Stimulated activated CD8-positive, alpha-beta memory T cell treated with anti-CD3 and anti-CD28 coated beads, Interleukin-4, amount 100 ng/mL, for 4 hours (primary cell): Measurements from ENCODE around the gene ERC1.

Experiments used
- DNase-seq, 2 donors: peaks; one replicate each; pipeline ENCODE4 v3.0.0-alpha.2; 2020; ENCODE audit warnings: low read depth in 2 of 2, low spot score in 1 of 2

ERC1 gene

GRCh38 chr12:1282670-1283315 is 291.8 kb downstream of the ERC1 start:
- DNase-seq, result no peak

- DNase-seq, result no peak
These were observed 292.3 kb downstream of the ERC1 start for GRCh38 chr12:1283316-1283715.

- DNase-seq, result no peak
These were observed 293.6 kb downstream of the ERC1 start for GRCh38 chr12:1284611-1285010.

GRCh38 chr12:1287446-1287975 is 296.5 kb downstream of the ERC1 start:
- no peak for DNase-seq

GRCh38 chr12:1288333-1288732 is 297.3 kb downstream of the ERC1 start:
- DNase-seq, result no peak

- no peak for DNase-seq
These were observed 298.5 kb downstream of the ERC1 start for GRCh38 chr12:1289371-1290155.

- no peak for DNase-seq
These were observed 299.7 kb downstream of the ERC1 start for GRCh38 chr12:1290716-1291115.

GRCh38 chr12:1291601-1292332 is 300.7 kb downstream of the ERC1 start:
- DNase-seq, result no peak

GRCh38 chr12:1293901-1294300 is 302.9 kb downstream of the ERC1 start:
- no peak for DNase-seq

- no peak for DNase-seq
These were observed 306.2 kb downstream of the ERC1 start for GRCh38 chr12:1297206-1297605.

- DNase-seq, result no peak
These were observed 306.7 kb downstream of the ERC1 start for GRCh38 chr12:1297639-1298175.

- no peak for DNase-seq
These were observed 309.4 kb downstream of the ERC1 start for GRCh38 chr12:1300460-1300859.

- DNase-seq, result no peak
These were observed 311.3 kb downstream of the ERC1 start for GRCh38 chr12:1302201-1302870.

GRCh38 chr12:1305063-1305434 is 314.0 kb downstream of the ERC1 start:
- DNase-seq, result no peak

- DNase-seq, result no peak
These were observed 314.9 kb downstream of the ERC1 start for GRCh38 chr12:1305791-1306500.

- no peak for DNase-seq
These were observed 315.8 kb downstream of the ERC1 start for GRCh38 chr12:1306817-1307216.

- no peak for DNase-seq
These were observed 316.8 kb downstream of the ERC1 start for GRCh38 chr12:1307796-1308195.

- no peak for DNase-seq
These were observed 318.6 kb downstream of the ERC1 start for GRCh38 chr12:1309613-1310012.

- DNase-seq, result no peak
These were observed 319.6 kb downstream of the ERC1 start for GRCh38 chr12:1310653-1311052.

- DNase-seq, result no peak
These were observed 320.1 kb downstream of the ERC1 start for GRCh38 chr12:1311145-1311544.
